PC-9 (cell line): ENCODE data around the gene GIGYF2. TPM values are rescaled to one million over a fixed set of nuclear protein-coding genes. Genes with fewer than 3 reads are reported as not detected.

Experiments
- BruUV-seq: library from RNA; stranded (reverse); fragments of 400-500 nt; replicated peaks from 2 replicates; lab custom pipeline; 2021; lab: Mats Ljungman, UMichigan
- CTCF ChIA-PET: fragments of 300-600 bp; sonication (Branson Sonifier 250); formaldehyde crosslinking; loops from one replicate; lab custom pipeline; 2022; ENCODE audit warnings: antibody characterized with exemption; lab: Charles Lee
- POLR2A ChIA-PET: fragments of 300-600 bp; sonication (Branson Sonifier 250); formaldehyde crosslinking; loops from one replicate; lab custom pipeline; 2022; ENCODE audit warnings: antibody characterized with exemption; ENCODE audit not compliant: unreplicated experiment; lab: Charles Lee
- DNase-seq, 2 experiments: peaks; one replicate each; pipeline versions ENCODE4 v3.0.0 to v3.0.0-alpha.2; 2015 to 2022; ENCODE audit warnings: mixed read lengths in 1 of 2
- H2AFZ ChIP-seq: fragments of 200-600 bp; sonication (generic); 2 replicates; pipeline ENCODE4 v1.8.1; 2017; ENCODE audit warnings: antibody characterized with exemption
- H3F3A ChIP-seq: fragments of 200-600 bp; sonication (generic); 2 replicates; pipeline ENCODE4 v1.8.1; 2017; ENCODE audit warnings: antibody characterized with exemption, mild to moderate bottlenecking, low read depth; ENCODE audit not compliant: insufficient read depth
- H3K27ac ChIP-seq: fragments of 200-600 bp; sonication (generic); 2 replicates; pipeline ENCODE4 v1.6.1; 2016; ENCODE audit warnings: mixed run types
- H3K27me3 ChIP-seq: fragments of 200-600 bp; sonication (generic); 2 replicates; pipeline ENCODE4 v1.6.1; 2016; ENCODE audit warnings: low read depth, mixed run types; ENCODE audit not compliant: insufficient read depth
- H3K36me3 ChIP-seq: fragments of 200-600 bp; sonication (generic); 2 replicates; pipeline ENCODE4 v1.6.1; 2016; ENCODE audit warnings: low read depth, mixed run types
- H3K4me1 ChIP-seq: fragments of 200-600 bp; sonication (generic); replicated peaks from 2 replicates; pipeline ENCODE4 v1.6.1; 2016; ENCODE audit warnings: mixed run types; ENCODE audit not compliant: insufficient read depth
- H3K4me2 ChIP-seq: fragments of 200-600 bp; sonication (generic); 2 replicates; pipeline ENCODE4 v1.6.1; 2017; ENCODE audit warnings: mixed run types
- H3K4me3 ChIP-seq: fragments of 200-600 bp; sonication (generic); 2 replicates; pipeline ENCODE4 v1.6.1; 2016; ENCODE audit warnings: mixed run types
- H3K79me2 ChIP-seq: fragments of 200-600 bp; sonication (generic); 2 replicates; pipeline ENCODE4 v1.6.1; 2017; ENCODE audit warnings: low read depth, mixed run types
- H3K9me2 ChIP-seq: fragments of 200-600 bp; sonication (generic); 2 replicates; pipeline ENCODE4 v1.8.1; 2017; ENCODE audit warnings: mild to moderate bottlenecking; ENCODE audit not compliant: insufficient read depth
- H3K9me3 ChIP-seq: fragments of 200-600 bp; sonication (generic); 2 replicates; pipeline ENCODE4 v1.8.1; 2016; ENCODE audit warnings: low read depth; ENCODE audit not compliant: insufficient read depth
- H4K20me1 ChIP-seq: fragments of 200-600 bp; sonication (generic); 2 replicates; pipeline ENCODE4 v1.8.1; 2017; ENCODE audit not compliant: insufficient read depth
- CTCF ChIP-seq: fragments of 200-600 bp; sonication (generic); conservative IDR thresholded peaks from 2 replicates; pipeline ENCODE4 v1.6.1; 2017; ENCODE audit warnings: mixed run types, antibody characterized with exemption, mild to moderate bottlenecking, moderate library complexity
- EZH2 ChIP-seq: fragments of 200-600 bp; sonication (generic); IDR thresholded peaks from 2 replicates; pipeline ENCODE4 v1.8.0; 2017; ENCODE audit warnings: antibody characterized with exemption, low read depth
- intact Hi-C: fragments of 100-400 bp; cut with micrococcal nuclease; formaldehyde crosslinking; loops from one replicate; pipeline ENCODE4 v1.10.0; 2022; ENCODE audit not compliant: unreplicated experiment
- total RNA-seq: library from RNA; stranded (reverse); gene quantifications from 2 replicates; pipeline ENCODE4 v1.2.3, GENCODE V29; 2021

The GIGYF2 gene
- total RNA-seq, 1 experiment from 2014 or later: 86.4 TPM

- no peak overlapping the region for H2AFZ ChIP-seq
- H3K9me2 ChIP-seq: no peaks in the 10 kb centered on the region
- no peaks in the 10 kb centered on the region for H3K36me3 ChIP-seq
- no peak for DNase-seq
- H3K79me2 ChIP-seq: no peaks in the 10 kb centered on the region
- intact Hi-C loops: loop anchor here (10.0 kb wide), 1 partner anchor 172 kb away; no protein-coding TSS in a partner anchor
- peaks cover 21% of the 10 kb centered on the region for H3K4me1 ChIP-seq
- H3K4me2 ChIP-seq: no peak overlapping the region
- no peaks in the 10 kb centered on the region for H4K20me1 ChIP-seq
- peaks cover 10% of the 10 kb centered on the region; the same call in 1 of the 2 replicates for H3F3A ChIP-seq
- no TSS peak for BruUV-seq
- ChIA-PET CTCF (no interaction called here), POLR2A (interaction anchor here (0.5 kb wide), 1 partner anchor 293 kb away, joined by 7 read pairs; no protein-coding TSS in a partner anchor)
- TF ChIP-seq EZH2: no peak
- no peak for TF ChIP-seq CTCF
- H3K27me3 ChIP-seq: no peaks in the 10 kb centered on the region
- H3K27ac ChIP-seq: no peak overlapping the region
- H3K4me3 ChIP-seq: no peak overlapping the region
- H3K9me3 ChIP-seq: no peaks in the 10 kb centered on the region
Measured at GRCh38 chr2:232882505-232883115, 185.5 kb downstream of the GIGYF2 start.

- no peak overlapping the region for H2AFZ ChIP-seq
- no peaks in the 10 kb centered on the region for H3K9me2 ChIP-seq
- BruUV-seq: no TSS peak
- no peaks in the 10 kb centered on the region for H3K27me3 ChIP-seq
- CTCF ChIA-PET: no interaction called here
- H4K20me1 ChIP-seq: no peaks in the 10 kb centered on the region
- H3K79me2 ChIP-seq: no peaks in the 10 kb centered on the region
- no peak overlapping the region for H3K4me2 ChIP-seq
- DNase-seq: no peak
- no peaks in the 10 kb centered on the region for H3K9me3 ChIP-seq
- no peaks in the 10 kb centered on the region for H3K36me3 ChIP-seq
- H3K27ac ChIP-seq: no peak overlapping the region
- peaks cover 16% of the 10 kb centered on the region; the same call in 1 of the 2 replicates for H3F3A ChIP-seq
- intact Hi-C loops: loop anchor here (10.0 kb wide), 1 partner anchor 172 kb away; no protein-coding TSS in a partner anchor
- peaks cover 21% of the 10 kb centered on the region for H3K4me1 ChIP-seq
- TF ChIP-seq EZH2 (no peak), CTCF (no peak)
- no peak overlapping the region for H3K4me3 ChIP-seq
- POLR2A ChIA-PET: no interaction called here
Measured at GRCh38 chr2:232883116-232883721, 186.1 kb downstream of the GIGYF2 start.

- Histone ChIP-seq H3K4me2 (no peak overlapping the region), H3K27ac (no peak overlapping the region), H3K4me3 (no peak overlapping the region), H3F3A (peaks cover 24% of the 10 kb centered on the region; the same call in 1 of the 2 replicates), H3K4me1 (peaks cover 21% of the 10 kb centered on the region), H3K27me3 (no peaks in the 10 kb centered on the region), H2AFZ (no peak overlapping the region), H4K20me1 (no peaks in the 10 kb centered on the region), H3K9me3 (no peaks in the 10 kb centered on the region), H3K36me3 (no peaks in the 10 kb centered on the region), H3K79me2 (no peaks in the 10 kb centered on the region), H3K9me2 (no peaks in the 10 kb centered on the region)
- intact Hi-C loops: loop anchor here (10.0 kb wide), 1 partner anchor 171 kb away; no protein-coding TSS in a partner anchor
- no peak for DNase-seq
- no TSS peak for BruUV-seq
- ChIA-PET POLR2A (interaction anchor here (0.6 kb wide), 1 partner anchor 28 kb away, joined by 3 read pairs; no protein-coding TSS in a partner anchor), CTCF (no interaction called here)
- TF ChIP-seq EZH2 (no peak), CTCF (no peak)
Measured at GRCh38 chr2:232884001-232884421, 186.9 kb downstream of the GIGYF2 start.
